ENCODE measurements around the gene SERPINA12.
A peak's percentile ranks its signal among the peaks of the same experiment; 100 is the strongest.

SERPINA12 gene

DNA sequence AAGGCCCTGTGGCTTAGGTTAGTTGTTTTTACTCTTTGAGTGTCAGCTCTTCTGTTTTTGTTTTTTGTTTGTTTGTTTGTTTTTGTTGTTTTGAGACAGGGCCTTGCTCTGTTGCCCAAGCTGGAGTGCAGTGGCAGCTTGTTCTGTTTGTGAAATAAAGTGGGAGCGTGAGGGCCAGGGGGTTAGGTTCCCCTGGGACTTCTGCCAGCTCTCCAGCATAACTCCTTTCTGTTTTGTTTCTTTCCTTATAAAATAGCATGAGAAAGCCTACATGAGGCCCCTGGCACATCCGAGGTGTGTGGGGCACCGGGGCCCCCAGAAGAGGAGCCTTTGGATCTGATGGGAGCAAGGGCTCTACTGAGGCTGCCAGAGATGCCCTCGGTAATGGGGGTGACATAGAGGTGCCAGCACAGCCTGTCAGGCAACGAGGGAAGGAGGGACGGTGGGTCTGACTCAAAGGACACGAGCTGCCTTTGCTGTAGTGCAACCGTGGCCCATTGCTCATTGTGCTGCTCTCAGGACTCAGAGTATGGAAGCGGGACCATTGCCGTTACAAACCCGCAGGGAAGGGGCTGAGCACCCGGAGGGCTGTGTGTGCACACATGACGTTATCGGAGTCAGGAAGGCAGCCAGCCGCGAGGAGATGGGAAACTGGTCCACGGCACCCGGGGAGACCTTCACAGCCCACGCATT, 47.6 kb downstream of the SERPINA12 start:
- H3K4me3 ChIP-seq (replicated peaks in 1 of 2; ENCODE audit: low read depth in 2 of 2, low read length in 2 of 2): no peak overlapping the region
- TF ChIP-seq, protein P1, sequence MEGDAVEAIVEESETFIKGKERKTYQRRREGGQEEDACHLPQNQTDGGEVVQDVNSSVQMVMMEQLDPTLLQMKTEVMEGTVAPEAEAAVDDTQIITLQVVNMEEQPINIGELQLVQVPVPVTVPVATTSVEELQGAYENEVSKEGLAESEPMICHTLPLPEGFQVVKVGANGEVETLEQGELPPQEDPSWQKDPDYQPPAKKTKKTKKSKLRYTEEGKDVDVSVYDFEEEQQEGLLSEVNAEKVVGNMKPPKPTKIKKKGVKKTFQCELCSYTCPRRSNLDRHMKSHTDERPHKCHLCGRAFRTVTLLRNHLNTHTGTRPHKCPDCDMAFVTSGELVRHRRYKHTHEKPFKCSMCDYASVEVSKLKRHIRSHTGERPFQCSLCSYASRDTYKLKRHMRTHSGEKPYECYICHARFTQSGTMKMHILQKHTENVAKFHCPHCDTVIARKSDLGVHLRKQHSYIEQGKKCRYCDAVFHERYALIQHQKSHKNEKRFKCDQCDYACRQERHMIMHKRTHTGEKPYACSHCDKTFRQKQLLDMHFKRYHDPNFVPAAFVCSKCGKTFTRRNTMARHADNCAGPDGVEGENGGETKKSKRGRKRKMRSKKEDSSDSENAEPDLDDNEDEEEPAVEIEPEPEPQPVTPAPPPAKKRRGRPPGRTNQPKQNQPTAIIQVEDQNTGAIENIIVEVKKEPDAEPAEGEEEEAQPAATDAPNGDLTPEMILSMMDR (IDR thresholded peaks at IDR 0.05; ENCODE audit: low read depth, low read length): no peak

DNA sequence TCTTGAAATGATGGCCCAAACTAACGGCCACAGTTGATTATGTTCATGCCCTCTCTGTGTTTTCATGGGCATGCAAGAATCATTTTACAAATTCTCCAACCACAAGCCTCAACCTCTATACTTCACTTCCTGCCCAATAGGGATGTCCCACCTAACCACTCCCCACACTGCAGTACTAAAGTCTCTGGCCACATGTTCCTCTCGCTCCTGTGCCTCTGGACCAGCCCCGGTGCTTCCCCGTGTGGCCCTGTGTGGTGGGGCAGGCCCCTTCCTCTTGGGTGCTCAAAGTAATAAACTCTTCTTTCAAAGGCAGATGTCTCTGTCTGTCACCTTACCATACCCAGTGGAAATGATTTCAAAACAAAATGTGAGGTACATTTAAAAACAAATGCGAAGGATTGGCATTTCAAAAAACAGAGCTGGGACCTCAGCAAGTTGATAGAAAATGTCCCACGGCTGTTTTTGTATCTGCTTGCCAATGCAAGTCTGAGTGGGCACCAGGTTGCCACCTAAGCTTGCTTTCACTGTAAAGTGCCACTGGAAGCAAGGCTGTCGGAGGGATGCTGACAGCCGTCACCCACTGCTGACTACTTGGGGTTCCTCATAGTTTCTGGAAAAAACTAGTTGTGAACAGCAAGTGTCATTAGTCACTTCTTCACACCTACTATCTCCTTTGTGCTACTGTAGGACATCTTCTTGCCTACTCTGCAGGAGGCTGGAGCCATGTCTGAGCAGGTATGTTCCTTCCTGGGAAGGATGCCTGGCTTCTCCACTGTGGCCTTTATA, 48.4 kb downstream of the SERPINA12 start:
- no peak overlapping the region for H3K4me3 ChIP-seq (replicated peaks in 1 of 2; ENCODE audit: low read depth in 2 of 2, low read length in 2 of 2)
- no peak for DNase-seq (ENCODE audit: low read depth in 2 of 2)
- TF ChIP-seq, protein P1 (IDR thresholded peaks at IDR 0.05; ENCODE audit: low read depth, low read length): no peak

More for the DNA sequence above, 47.6 kb downstream of the SERPINA12 start:
- DNase-seq (ENCODE audit: low read depth in 2 of 2): no peak

DNA sequence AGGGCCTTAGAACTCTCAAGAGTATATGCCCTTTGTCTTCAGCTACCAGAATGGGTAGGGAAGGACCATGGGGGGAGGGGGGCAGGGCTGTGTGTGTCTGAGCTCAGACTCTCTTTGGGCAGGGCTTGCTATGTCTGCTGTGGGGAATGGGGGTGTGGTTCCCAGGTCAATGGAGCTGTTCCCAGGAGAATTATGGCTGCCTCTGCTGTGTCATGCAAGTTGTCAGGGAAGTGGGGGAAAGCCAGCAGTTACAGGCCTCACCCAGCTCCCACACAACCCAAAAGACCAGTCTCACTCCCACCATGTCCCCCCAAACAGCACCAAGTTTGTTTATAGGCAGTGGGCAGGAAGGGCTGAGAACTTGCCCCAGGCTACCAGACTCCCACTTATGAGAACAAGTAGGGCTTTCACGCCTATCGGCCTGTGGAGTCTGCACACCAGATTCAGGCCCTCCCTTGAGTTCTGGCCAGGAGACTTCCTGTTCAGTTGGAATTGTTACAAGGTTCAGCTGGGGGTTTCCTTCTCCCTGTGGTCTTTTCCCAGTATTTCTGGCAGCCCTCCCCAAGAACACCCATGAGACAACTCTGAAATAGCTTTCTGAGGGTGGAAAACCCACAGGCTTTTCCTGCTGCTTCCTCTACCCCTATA, 50.6 kb downstream of the SERPINA12 start:
- peak; percentile 49 to 60 for DNase-seq (ENCODE audit: low read depth in 2 of 2)
- TF ChIP-seq, protein P1 (IDR thresholded peaks at IDR 0.05; ENCODE audit: low read depth, low read length): no peak
- no peak overlapping the region for H3K4me3 ChIP-seq (replicated peaks in 1 of 2; ENCODE audit: low read depth in 2 of 2, low read length in 2 of 2)

DNA sequence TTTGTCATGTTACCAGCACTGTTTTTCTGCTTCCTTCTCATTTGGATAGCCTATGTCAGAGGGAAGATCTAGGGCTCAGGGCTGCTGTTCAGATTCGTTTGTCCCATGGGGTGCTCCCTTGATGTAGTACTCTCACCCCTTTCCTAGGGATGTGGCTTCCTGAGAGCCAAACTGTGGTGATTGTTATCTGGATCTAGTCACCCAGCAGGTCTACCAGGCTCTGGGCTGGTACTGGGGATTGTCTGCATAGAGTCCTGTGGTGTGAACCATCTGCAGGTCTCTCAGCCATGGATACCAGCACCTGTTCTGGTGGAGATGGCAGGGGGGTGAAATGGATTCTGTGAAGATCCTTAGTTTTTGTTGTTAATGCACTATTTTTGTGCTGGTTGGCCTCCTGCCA, 51.2 kb downstream of the SERPINA12 start:
- no peak for DNase-seq (ENCODE audit: low read depth in 2 of 2)
- H3K4me3 ChIP-seq (replicated peaks in 1 of 2; ENCODE audit: low read depth in 2 of 2, low read length in 2 of 2): no peak overlapping the region
- TF ChIP-seq, protein P1 (IDR thresholded peaks at IDR 0.05; ENCODE audit: low read depth, low read length): no peak

DNA sequence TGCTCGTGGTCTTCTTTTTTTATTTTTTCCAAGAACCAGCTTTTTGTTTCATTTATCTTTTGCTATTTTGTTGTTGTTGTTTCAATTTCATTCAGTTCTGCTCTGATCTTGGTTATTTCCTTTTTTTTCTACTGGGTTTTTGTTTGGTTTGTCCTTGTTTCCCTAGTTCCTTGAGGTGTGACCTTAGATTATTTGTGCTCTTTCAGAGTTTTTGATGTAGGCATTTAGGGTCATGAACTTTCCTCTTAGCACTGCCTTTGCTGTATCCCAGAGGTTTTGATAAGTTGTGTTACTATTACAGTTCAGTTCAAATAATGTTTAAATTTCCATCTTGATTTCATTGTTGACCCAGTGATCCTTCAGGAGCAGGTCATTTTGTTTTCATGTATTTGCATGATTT, 53.3 kb downstream of the SERPINA12 start:
- TF ChIP-seq, protein P1 (IDR thresholded peaks at IDR 0.05; ENCODE audit: low read depth, low read length): no peak
- no peak for DNase-seq (ENCODE audit: low read depth in 2 of 2)
- H3K4me3 ChIP-seq (replicated peaks in 1 of 2; ENCODE audit: low read depth in 2 of 2, low read length in 2 of 2): no peak overlapping the region

DNA sequence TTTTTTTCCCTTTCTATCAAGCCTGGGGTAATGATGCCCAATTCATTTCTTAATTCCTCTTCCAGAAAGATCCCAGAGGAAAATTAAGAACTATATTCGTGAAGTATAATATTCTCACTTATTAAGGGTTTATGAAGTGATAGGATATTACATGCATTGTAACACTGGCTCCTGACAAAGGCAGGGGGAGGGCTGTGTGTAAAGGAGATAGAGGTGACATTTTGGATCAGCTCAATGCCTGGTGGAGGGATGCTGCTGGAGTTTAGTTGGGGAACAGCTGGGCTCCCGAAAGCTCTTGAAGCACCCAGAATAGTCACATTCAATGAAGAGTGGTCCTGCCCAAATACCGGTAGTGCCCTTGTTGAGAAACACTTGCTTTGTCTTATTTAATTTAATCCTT, 57.4 kb downstream of the SERPINA12 start:
- TF ChIP-seq, protein P1 (IDR thresholded peaks at IDR 0.05; ENCODE audit: low read depth, low read length): no peak
- no peak overlapping the region for H3K4me3 ChIP-seq (replicated peaks in 1 of 2; ENCODE audit: low read depth in 2 of 2, low read length in 2 of 2)
- no peak for DNase-seq (ENCODE audit: low read depth in 2 of 2)
